Right lobe of liver (tissue), 4 donors: ENCODE data around the gene C16orf82.

Source experiments
- POLR2A ChIP-seq: fragments of 450-650 bp; IDR thresholded peaks from one replicate; pipeline ENCODE4 v1.6.1; 2017; ENCODE audit warnings: antibody characterized with exemption, mild to moderate bottlenecking
- TF ChIP-seq, protein P1 (sequence below), 4 donors: fragments of 200-600 bp in 3 of 4; fragments of 450-650 bp in 1 of 4; IDR thresholded peaks; one replicate each; pipeline versions ENCODE4 v1.5.1 to v1.8.0; 2016 to 2022; ENCODE audit warnings: antibody characterized with exemption in 4 of 4, mild to moderate bottlenecking in 2 of 4
- donor health status: DM: no; HTN: no; CAD: no.
- donor health status: DM: no; HTN: no; CAD: no.
- donor health status: DM: no; HTN: yes; CAD: no.

DNA sequence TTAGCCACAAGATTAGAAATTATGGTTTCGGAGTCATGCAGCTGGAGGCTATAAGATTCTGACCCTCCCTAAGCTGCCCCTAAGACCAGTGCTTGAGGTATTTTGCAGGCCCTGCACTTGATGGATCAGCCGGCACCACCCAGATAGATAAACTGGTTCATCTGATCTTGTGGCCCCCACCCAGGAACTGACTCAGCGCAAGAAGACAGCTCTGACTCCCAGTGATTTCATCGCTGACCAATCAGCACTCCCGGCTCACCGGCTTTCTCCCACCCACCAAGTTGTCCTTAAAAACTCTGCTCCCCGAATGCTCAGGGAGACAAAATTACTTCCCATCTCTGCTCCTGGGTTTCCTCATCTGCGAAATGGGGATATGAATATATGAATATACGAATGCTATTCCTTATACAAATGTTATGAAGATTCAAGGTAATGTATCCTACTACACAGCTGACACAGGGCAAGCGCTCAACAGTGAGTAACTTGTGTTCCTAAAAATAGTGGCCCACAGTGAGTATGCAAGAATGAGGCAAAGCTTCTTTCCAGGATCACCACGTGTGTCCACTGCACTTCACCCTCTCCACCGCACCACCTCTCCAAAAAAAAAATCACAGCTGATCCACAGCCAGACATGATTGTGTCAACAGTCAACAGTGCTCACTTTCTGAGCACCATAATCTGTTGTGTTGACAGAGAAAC is 33.3 kb upstream of the C16orf82 start:
- TF ChIP-seq, protein P1, sequence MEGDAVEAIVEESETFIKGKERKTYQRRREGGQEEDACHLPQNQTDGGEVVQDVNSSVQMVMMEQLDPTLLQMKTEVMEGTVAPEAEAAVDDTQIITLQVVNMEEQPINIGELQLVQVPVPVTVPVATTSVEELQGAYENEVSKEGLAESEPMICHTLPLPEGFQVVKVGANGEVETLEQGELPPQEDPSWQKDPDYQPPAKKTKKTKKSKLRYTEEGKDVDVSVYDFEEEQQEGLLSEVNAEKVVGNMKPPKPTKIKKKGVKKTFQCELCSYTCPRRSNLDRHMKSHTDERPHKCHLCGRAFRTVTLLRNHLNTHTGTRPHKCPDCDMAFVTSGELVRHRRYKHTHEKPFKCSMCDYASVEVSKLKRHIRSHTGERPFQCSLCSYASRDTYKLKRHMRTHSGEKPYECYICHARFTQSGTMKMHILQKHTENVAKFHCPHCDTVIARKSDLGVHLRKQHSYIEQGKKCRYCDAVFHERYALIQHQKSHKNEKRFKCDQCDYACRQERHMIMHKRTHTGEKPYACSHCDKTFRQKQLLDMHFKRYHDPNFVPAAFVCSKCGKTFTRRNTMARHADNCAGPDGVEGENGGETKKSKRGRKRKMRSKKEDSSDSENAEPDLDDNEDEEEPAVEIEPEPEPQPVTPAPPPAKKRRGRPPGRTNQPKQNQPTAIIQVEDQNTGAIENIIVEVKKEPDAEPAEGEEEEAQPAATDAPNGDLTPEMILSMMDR (IDR thresholded peaks at IDR 0.05): no peak
- no peak for TF ChIP-seq POLR2A
